LNCAP (cell line): ENCODE results near the gene MAN1C1.

Source experiments
- CTCF ChIP-seq: fragments of 450-650 bp; IDR thresholded peaks from 2 replicates; pipeline ENCODE4 v1.5.1; 2017; ENCODE audit warnings: mild to moderate bottlenecking

The MAN1C1 gene

GRCh38 chr1:25668931-25669573, 52.5 kb downstream of the MAN1C1 start:
- TF ChIP-seq CTCF = no peak

DNA sequence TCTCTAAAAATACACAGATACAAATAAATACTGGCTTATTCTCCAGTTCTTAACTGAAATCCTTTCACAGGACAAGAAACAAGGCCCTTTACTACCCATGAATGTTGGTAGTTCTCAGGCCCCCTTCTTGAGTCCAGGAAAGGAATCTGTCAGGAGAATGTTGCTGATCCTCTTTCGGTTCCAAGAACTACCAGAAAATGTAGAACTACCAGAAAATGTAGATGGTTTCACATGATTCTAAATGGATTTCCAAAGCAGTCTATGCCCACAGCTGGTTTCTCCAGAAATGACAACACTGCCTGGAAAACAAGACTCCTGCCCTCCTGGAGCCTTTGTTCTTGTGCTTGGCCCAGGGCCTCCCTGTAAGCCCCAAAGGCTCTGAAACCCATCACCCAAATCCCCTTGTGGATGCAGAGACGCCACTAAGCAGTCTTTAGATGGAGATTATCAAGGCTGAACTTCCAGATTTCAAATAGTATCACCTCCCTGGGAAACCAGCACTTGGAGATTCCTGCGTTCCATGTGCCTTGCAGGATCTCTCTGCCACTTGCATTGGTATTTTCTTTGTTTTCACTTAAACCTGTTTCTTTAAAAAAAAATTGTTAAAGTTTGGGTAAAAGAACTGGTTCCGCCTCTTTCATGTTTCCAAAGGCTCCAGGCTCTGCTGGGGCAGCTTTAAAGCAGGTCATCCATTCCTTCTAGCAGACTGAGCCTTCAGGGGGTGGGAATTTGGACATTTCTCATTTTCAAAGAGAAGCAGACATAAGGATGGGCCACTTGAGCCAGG, 53.4 kb downstream of the MAN1C1 start:
- no peak for TF ChIP-seq CTCF

DNA sequence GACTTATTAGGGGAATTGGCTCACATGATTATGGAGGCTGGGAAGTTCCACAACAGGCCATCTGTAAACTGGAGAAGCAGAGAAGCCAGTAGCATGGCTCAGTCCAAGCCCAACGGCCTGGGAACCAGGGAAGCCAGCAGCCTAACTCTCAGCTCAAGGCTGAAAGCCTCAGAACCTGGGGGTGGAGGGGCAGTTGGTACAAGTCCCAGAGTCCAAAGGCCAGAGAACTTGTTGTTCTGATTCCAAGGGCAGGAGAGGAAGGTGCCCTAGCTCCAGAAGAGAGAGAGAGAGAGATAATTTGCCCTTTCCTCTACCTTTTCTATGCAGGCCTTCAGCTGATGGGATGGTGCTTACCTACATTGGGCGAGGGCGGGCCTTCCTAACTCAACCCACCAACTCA, 55.3 kb downstream of the MAN1C1 start:
- TF ChIP-seq CTCF = no peak

DNA sequence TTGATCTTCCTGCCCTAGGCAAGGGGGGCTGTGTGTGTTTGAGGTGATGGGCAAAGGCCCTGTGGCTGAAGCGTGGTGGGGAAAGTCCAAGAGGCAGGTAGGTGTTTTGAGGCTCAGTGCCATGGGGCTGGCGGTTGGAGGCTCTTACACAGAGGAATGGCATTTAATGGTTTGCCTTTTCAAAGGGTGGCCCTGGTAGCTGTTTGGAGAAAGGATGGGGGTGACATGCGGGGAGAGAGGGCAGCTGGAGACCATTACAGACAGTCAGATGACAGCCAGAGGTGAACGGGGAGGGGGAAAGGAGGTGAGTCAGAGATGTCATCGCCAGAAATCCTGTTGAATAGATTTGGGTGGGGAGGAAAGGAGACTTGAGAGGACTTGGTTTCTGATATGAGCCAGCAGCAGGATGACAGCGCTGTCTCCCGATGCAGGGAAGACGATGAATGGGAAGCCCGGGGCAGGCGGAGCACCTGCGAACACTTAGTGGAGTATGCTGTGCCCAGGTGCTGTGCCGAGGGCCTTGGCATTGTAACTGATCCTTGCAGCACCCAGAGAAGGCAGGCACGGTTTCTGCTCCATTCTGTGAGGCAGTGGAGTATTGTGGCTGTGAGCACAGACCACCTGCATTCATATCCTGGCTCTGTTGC, 56.3 kb downstream of the MAN1C1 start:
- no peak for TF ChIP-seq CTCF

DNA sequence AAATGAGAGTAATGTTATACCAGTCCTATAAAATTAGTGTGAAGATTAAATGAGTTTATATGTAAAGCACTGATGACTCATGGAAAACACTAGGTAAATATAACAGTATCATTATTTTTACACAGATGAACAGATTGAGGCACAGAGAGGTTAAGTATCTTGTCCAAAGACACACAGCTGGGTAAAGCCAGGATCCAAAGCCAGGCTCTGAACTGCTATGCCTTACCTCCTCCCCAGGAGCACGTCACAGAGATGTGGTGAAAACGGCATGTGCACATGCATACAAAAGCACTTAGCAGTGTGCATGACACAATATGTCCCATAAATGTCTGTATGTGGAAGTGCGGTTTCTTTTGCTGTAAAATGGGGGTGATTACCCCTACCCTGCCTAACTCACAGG, 56.9 kb downstream of the MAN1C1 start:
- no peak for TF ChIP-seq CTCF

DNA sequence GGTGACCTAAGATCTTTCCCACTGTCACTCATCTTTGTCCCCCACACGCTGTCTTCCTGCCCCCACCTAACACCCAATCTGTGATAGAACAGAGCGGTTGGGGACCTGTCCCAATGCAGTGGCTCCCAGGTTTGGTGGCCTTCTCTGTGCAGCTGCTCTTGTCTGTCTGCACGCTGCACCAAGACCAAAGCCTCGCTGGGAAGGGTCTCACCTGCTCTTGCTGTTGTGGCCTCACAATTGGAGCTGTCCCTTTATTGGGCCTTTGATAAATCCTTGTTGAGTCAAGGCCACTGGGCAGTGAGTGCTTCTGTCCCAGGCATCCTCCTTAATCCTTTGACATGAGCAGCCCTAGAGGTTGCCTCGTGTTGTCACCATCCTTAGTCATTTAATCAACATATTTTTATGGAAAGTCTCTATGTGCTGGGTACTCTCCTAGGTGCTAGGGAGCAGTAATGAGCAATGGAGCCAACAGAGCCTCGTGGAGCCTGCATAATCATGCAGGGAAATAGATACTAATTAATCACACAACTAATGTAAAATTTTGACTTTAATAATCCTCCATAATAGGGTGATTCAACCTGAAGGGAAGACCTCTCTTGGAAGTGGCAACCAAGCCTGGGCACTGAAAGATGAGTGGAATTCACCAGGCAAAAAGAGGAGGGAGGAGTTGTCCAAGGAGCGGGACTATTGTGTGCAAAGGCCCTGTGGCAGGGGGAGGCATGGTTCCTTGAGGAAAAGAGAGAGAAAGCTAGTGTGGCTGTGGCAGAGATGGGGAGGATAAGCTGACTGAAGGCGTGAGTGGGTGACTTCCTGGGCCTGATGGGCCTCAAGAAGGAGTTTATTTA, 57.6 kb downstream of the MAN1C1 start:
- no peak for TF ChIP-seq CTCF

- TF ChIP-seq CTCF = no peak
These were observed 58.2 kb downstream of the MAN1C1 start for GRCh38 chr1:25674807-25675084.
